ENCODE measurements around the gene ADCY1.

- TF ChIP-seq CTCF (IDR thresholded peaks at IDR 0.05) (no peak), POLR2A (IDR thresholded peaks at IDR 0.05) (no peak)
Observed at GRCh38 chr7:45622058-45622457, 47.9 kb downstream of the ADCY1 start.

All from esophagus squamous epithelium (tissue), 4 donors.